Embryonic facial prominence (tissue), 1 donor: ENCODE measurements around the gene HIPK4.
A peak's percentile ranks its signal among the peaks of the same experiment; 100 is the strongest.
"Not testable (repeated sequence)": the region's sequence is repeated elsewhere in the genome, so short reads cannot be mapped to it uniquely, and the experiment has no call there.

Experiments
- DNase-seq: peaks from one replicate; pipeline ENCODE4 v3.0.0-alpha.2; 2016; ENCODE audit errors: extremely low spot score

The HIPK4 gene, protein sequence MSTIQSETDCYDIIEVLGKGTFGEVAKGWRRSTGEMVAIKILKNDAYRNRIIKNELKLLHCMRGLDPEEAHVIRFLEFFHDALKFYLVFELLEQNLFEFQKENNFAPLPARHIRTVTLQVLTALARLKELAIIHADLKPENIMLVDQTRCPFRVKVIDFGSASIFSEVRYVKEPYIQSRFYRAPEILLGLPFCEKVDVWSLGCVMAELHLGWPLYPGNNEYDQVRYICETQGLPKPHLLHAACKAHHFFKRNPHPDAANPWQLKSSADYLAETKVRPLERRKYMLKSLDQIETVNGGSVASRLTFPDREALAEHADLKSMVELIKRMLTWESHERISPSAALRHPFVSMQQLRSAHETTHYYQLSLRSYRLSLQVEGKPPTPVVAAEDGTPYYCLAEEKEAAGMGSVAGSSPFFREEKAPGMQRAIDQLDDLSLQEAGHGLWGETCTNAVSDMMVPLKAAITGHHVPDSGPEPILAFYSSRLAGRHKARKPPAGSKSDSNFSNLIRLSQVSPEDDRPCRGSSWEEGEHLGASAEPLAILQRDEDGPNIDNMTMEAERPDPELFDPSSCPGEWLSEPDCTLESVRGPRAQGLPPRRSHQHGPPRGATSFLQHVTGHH

DNA sequence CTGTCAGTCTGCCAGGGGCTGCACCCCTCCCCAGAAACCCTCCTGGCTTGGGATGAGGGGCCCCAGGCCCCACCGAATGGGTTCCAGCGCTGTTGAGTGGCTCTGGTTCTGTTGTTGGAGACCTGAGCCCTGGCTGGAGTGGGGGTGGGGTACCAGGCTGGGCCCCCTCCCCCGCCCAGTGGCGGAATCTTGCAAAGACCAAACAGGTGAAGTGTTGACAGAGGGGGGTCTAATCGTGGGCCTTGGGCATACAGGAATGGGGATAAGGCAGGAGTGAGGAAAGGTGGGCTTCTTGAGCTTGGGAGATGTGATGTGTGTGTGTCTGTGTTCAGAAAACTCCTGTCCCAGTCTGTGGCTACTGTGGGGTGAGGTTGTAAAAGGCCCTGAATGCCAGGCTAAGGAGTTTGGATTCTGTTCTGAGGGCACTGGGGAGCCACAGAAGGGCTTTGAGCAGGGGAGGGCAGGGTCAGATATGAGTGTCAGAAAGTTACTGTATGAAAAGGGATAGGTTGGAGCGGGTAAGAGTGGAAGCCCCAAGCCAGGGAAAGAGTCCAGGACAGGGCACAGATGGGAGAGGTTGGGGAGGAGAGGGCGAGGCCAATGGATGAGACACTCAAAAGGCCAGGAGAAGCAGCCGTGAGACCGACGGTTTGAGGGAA lies at the start of gene HIPK4:
Gene HIPK4 (minus strand): TSS at position 98 of the 659 bp plus-strand sequence. CDS start 279 bp downstream, outside the sequence.
- no peak for DNase-seq

DNA sequence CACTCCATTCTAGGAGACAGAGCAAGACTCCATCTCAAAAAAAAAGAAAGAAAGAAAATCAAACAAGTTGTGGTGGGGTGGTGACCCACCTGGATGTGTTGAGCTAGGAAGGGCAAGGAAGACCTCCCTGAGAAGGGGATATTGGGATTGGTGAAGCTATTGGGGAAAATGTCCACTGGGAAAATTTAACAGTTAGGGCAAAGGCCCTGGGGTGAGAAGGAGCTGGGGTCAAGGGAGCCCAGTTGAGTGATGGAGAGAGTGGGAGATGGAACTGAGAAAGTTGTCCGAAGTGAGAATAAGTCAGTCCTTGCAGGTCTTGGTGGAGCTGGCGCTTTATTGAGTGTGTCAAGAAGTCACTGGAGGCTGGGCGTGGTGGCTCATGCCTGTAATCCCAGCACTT lies 48.3 kb upstream of the HIPK4 start:
- DNase-seq: no peak

DNA sequence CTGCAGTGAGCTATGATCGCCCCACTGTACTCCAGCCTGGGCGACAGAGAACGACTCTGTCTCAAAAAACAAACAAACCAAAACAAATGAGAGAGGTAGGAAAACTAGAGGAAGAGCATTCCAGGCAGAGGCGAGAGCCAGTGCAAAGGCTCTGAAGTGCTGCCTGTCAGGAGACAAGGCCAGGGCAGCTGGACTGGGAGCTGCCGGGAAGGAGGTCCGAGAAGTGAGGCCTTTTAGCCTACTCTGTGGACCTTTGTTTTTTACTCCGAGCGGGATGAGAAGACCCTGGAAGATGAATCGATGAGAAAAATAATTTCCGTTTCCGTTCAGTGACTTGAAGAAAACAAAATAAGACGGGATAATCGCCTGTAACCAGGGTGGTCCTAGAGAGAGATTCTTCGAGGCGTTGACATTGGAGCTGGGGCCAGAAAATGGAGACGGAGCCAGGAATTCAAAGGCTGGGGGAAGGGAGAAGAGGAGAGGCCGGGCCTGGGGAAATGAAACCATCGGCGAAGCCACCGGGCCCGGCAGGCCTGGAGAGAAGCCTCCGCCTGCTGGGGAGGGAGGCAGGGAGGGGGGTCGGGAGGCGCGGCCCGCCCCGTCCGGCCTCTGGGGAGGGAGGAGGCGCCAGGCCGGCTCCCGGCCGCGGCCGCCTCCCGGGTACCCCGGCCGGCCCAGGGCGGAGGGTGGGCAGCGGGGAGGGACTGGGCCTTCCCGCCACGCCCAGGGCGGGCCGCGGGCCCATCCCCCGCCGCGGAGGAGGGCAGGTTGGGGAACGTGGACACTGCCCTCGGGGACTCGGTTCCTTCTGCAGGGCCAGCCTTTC lies 43.6 kb upstream of the HIPK4 start:
- peak; percentile 88 for DNase-seq

DNA sequence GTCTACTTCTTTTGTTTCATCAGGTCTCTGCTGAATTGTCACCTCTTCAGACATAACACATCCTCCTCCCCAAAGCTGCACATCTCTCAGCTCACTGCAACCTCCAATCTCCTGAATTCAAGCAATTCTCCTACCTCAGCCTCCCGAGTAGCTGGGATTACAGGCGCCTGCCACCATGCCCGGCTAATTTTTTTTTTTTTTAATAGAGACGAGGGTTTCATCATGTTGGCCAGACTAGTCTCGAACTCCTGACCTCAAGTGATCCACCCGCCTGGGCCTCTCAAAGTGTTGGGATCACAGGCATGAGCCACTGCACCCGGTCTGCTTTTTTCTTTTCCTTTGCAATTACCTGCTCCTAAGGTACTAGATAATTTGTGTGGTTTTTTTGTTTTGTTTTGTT lies 42.8 kb upstream of the HIPK4 start:
- not testable (repeated sequence) for DNase-seq

DNA sequence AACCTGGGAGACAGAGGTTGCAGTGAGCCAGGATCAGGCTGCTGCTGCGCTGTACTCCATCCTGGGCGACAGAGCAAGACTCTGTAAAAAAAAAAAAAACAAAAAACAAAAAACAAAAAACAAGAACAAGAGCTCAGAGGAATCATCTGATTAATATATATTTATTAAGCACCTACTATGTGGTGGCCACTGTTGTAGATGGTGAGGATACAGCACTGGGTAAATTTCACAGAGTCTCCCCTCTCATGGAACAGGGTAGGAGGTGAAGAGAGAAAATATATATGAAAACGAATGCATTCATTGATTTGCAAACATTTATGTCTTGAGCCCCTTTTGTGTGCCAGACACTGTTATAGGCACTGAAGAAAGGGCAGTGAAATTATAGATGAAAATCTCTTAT lies 41.7 kb upstream of the HIPK4 start:
- DNase-seq: no peak

DNA sequence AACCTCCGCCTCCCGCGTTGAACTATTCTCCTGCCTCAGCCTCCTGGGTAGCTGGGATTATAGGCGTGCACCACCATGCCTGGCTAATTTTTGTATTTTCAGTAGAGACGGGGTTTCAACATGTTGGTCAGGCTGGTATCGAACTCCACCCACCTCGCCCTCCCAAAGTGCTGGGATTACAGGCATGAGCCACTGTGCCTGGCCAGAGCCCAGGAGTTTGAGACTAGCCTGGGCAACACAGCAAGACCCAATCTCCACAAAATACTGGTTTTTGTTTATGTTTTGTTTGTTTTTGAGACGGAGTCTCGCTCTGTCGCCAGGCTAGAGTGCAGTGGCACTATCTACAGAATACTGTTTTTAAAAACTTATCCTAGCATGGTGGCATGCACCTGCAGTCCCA lies 40.3 kb upstream of the HIPK4 start:
- DNase-seq: not testable (repeated sequence)

DNA sequence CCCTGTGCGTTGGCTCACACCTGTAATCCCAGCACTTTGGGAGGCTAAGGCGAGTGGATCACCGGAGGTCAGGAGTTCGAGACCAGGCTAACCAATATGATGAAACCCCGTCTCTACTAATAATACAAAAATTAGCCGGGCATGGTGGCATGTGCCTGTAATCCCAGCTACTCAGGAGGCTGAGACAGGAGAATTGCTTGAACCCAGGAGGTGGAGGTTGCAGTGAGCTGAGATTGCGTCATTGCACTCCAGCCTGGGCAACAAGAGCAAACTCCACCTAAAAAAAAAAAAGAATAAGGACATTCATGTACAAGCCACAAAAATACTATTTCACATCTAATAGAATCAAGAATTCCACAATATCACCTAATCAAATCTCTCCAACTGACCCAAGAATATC lies 38.2 kb upstream of the HIPK4 start:
- not testable (repeated sequence) for DNase-seq

DNA sequence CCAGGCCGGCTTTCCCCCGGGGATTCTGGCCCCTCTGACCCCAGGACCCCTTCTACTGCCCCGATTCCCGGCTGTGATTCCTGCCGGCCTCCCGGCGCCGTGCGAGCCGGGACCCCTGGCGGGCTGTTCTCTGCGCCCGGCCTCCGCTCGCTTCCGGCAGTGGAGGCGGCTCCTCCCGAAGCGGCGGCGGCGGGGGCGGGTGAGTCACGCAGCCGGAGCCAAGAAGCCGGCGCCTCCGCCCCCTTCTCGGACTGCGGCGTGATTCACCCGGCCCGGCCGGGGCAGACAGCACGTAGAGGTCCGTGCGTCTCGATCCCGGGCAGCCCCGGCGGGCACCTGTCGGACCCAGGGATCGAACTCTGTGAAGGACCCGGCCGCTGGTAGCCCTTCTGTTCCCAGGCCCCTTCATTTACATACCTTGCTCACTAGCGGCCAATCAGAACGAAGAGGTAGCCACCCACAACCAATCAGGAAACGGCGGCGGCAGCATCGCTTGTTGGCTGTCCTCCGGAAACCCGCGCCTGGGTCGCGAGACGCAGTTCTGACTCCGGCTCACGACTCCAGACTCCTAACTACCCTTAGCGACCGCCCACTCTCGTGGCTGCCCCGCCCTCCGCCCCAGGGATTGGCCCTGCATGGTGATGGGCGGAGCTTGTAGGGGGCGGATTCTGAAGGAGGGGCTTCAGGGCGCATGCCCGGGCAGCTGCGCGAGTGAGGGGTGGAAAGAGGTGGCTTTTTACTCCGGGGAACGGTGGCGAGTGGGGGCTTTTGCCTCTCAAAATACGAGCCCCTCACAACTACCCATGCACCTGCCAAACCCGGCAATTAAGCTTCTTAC lies 35.7 kb upstream of the HIPK4 start, which contains the start of gene SERTAD1:
Gene SERTAD1 (minus strand): TSS at position 543 of the 838 bp plus-strand sequence. CDS start 2,446 bp downstream, outside the sequence.
- DNase-seq: peak; percentile 100

DNA sequence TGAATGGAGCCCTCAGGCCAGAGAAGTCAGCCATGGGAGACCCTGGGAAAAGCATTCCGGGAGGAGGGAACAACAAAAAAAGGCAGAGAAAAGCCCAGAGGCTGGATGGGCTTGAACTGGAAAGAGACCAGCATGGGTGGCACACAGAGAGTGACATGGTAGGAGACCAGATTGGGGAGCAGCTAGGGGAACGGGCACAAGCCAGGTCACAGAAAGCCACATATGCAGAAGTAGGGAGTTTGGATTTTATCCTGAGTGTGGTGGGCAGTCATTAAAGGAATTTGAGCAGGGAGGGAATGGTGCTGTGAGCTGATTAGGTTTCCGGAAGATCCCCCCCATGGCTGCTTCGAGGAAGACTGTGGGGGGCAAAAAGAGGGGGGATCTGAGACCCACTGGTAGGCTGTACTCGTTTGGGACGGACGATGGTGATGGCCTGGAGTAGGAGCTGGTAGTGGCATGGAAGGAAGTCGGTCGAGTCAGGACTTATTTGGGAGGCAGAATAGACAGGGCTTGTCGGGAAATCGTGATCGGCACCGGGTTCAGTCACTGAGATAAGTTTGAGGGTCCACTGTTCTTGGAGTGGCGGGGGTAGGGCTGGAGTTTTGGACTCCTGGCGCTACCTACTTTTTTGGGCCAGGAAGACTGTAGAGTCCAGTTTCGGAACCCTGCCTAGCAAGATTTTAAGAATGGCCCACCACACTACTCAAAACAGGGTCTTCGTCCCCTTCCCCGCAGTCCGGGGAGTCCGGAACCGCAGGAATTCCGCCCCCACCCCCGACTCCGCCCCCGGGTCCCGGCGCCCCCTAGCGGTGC lies 34.9 kb upstream of the HIPK4 start:
- DNase-seq: no peak

DNA sequence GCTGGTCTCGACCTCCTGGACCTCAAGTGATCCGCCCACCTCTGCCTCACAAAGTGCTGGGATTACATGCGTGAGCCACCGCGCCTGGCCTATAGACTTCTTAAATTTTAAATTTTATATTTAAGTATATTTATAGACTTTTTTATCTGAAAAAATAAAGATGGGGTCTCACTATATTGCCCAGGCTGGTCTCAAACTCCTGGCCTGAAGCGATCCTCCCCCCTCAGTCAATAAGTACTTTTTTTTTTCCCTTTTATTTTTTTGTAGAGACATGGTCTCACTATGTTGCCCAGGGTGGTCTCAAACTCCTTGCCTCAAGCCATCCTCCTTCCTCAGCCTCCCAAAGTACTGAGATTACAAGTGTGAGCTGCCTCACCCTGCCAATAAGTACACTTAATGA lies 34.0 kb upstream of the HIPK4 start:
- DNase-seq: no peak

DNA sequence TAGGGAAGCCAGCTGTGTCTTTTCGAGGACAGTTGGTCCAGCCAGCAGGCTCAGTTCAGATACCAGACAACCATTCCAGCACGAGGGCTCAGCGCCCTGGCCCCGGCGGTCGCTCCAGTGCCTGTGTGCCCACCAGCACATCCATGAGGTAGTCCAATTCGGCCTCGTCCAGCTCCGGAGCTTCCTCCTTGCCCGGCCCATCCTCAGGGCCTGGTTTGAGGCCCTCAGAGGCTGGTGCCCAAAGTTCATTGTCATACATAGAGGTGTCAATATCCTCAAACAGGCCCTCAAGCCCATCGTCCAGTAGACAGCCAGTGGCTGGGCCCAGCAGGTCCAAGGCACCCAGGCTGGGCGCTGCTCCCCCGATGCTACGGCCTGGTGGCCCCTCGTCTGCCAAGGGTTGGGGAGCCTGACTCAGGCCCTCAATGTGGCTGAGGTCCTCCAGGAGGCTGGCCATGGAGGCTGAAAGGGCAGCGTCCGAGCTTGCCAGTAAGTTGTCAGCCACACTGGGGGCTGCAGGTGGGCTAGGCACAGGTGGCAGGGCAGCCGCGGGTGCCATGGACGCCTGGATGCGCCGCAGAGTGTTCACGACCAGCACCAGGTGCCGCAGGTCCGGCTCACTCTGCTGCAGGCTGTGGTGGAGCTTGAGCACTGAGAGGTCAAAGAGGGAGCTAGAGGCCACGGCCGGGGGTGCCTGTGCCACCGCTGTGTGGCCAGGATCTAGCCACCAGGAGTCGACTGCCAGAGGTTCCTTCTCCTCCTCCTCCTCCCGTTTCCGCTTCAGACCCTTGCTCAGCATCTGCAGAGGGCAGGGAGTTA lies 33.0 kb upstream of the HIPK4 start:
- no peak for DNase-seq

DNA sequence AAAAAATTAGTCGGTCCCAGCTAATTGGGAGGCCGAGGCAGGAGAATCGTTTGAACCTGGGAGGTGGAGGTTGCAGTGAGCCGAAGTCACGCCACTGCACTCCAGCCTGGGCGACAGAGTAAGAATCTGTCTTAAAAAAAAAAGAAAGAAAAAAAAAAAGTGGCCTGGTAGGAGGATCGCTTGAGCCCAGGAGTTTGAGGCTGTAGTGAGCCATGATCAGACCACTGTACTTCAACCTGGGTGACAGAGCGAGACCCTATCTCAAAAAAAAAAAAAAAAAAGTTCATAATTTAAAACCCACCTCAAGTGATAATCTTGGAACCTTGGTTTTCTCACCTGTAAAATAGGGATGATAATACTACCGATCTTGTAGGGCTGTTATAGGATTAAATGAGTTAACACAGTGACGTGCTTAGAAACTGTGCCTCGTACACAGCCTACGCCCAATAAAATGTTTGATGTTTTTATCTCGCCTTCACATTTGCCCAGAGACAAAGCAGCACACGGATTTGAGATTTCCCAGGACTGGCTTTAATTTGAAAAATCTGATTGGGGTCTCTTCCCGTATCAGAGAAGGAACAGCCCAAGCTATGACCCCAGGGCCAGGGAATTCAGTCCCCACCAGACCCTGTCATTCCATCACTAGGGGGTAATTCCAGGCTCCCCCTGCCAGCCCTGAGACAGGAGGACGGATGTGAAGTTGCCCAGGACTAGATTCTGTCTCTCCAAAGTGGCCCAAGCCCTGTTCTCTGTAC lies 32.2 kb upstream of the HIPK4 start:
- DNase-seq: no peak

DNA sequence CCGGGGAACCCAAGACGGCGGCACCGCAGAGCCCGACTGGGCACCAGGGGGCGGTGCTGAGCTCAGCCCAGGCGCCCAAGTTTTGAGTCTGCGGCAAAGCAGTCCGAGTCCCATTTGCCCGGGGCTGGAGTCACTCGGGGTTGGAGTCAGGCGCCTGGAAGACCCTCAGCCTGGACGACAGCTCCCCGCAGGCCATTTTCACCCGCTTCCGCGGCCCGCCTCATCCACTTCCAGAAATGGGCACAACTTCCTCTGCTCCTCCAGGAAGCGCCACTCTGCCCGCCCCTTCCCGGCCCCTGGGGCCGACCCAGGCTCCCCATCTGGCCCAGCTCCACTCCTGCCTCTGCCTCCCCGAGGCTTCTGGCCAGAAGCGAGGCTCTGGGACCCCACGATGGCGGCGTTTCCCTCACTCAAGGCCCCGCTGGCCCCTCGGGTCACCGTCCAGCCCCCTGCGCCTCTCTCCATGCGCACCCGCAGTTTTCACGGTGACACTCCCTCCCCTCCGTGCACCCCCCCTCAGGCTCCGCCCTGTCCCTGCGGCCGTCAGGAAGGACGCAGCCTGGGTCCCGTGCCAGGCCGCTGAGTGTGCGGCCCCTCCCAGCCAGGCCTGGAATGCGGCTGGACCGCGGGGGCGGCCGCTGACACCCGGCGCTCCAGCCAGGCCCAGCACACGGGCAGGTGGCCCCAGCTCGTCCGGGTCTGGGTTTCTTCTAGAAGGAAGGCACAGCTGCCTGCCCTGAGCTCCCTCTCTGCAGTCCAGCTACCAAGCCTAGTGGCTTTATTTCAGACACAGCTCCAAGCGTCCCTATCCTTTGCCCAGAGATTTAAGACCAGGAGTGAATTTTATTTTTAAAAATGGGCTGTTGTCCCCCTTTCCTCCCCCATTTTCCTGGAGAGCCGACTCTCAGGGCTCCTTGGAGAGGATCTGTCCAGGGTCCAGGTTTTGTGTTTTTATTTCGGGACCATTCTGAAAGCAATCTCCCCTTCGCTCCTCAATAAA lies 31.1 kb upstream of the HIPK4 start:
- peak; percentile 47 for DNase-seq

DNA sequence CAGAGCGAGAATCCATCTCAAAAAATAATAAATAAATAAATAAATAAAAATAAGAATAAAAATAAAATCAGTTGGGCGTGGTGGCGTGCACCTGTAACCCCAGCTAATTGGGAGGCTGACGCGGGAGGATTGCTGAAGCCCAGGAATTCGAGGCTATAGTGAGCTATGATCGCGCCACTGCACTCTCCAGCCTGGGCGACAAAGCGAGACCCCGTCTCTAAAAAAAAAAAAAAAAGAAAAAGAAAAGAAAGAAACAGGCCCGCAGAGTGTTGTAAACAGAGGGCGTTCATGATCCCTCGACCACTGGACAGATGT lies 30.4 kb upstream of the HIPK4 start:
- no peak for DNase-seq

DNA sequence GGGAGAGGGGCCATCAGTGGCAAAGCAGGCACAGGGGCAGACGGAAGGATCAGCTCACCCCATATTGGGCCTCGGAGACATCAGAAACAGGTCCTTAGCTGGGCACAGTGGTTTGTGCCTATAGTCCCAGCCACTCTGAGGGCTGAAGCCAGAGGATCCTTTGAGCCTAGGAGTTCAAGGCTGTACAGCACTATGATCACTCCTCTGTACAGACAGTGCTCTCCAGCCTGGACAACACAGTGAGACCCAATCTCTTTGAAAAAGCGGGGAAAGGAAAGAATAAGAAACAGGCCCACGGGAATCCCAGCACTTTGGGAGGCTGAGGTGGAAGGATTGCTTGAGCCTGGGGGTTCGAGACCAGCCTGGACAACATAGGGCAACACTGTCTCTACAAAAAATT lies 29.8 kb upstream of the HIPK4 start:
- DNase-seq: no peak

DNA sequence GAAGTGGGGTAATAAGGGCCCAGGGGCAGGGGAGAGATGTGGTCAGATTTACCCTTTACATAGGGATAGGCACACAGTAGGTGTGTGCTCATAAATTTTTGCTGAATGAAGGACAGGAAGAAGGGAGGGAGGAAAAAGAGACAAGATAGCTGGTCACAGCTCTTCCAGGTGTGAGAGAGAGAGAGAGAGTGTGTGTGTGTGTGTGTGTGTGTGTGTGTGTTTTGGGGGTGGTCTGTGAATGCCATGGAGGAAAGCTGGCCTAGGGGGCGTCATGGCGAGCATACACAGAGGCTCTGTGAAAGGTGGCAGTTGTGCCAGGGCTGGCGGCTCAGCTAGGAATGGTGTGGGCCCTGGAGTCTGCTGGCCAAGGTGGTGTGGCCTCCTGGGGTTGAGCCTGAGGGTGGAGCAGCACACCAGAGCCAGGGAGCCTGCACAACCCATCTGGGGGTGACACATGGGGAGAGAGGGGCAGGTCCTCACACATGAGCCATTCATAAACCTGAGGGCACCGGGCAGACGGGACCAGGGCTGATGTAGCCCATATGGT lies 29.2 kb upstream of the HIPK4 start:
- DNase-seq: no peak

DNA sequence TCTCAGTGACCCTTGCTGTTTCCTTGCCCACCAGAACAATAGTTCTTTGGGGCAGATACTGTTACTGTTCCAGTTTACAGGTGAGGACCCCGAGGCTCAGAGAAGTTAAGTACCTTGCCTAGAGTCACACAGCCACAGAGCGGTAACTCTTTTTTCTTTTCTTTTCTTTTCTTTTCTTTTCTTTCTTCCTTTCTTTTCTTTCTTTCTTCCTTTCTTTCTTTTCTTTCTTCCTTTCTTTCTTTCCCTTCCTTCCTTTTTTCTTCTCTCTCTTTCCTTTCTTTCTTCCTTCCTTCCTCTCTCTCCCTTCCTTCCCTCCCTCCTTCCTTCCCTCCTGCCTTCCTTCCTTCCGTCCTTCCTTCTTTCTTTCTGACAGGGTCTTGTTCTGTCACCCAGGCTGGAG lies 28.1 kb upstream of the HIPK4 start:
- DNase-seq: no peak
